KOPT-K1 (cell line): Measurements from ENCODE around the gene RNF6.

Experiments used
- H3K27ac ChIP-seq: fragments of 200-600 bp; sonication (generic); 2 replicates; pipeline ENCODE4 v1.5.1; 2016; ENCODE audit warnings: antibody characterized with exemption, mild to moderate bottlenecking, low read depth, low read length; ENCODE audit not compliant: poor library complexity, severe bottlenecking
- H3K36me3 ChIP-seq: fragments of 200-600 bp; sonication (generic); 2 replicates; pipeline ENCODE4 v1.5.1; 2017; ENCODE audit warnings: antibody characterized with exemption, mild to moderate bottlenecking, low read length, moderate library complexity; ENCODE audit not compliant: insufficient read depth
- H3K9me3 ChIP-seq: fragments of 200-600 bp; sonication (generic); 2 replicates; pipeline ENCODE4 v1.5.1; 2017; ENCODE audit warnings: antibody characterized with exemption, low read length, mild to moderate bottlenecking; ENCODE audit not compliant: insufficient read depth, poor library complexity, severe bottlenecking

RNF6 gene

GRCh38 chr13:26246154-26246553 lies 24.0 kb upstream of the RNF6 start:
- peaks cover 11% of the 10 kb centered on the region for H3K9me3 ChIP-seq
- H3K27ac ChIP-seq: no peak overlapping the region
- no peaks in the 10 kb centered on the region for H3K36me3 ChIP-seq

DNA sequence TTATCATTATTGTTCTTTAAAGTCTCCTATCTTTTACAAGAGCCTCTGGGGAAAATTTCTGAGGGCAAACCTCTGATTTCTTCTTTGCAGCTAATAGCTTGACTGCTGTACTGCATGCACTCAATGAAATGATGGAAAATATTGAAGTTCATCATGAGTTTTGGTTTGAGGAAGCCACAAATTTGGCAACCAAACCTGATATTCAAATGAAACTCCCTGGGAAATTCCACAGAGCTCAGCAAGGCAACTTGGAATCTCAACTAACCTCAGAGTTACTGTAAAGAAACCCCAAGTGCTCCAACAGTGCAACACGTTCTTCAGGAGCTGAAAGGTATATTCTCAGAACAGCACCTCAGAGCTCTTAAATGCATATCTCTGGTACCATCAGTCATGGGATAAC lies 14.2 kb upstream of the RNF6 start:
- Histone ChIP-seq H3K36me3 (no peaks in the 10 kb centered on the region), H3K27ac (no peak overlapping the region), H3K9me3 (no peaks in the 10 kb centered on the region)

DNA sequence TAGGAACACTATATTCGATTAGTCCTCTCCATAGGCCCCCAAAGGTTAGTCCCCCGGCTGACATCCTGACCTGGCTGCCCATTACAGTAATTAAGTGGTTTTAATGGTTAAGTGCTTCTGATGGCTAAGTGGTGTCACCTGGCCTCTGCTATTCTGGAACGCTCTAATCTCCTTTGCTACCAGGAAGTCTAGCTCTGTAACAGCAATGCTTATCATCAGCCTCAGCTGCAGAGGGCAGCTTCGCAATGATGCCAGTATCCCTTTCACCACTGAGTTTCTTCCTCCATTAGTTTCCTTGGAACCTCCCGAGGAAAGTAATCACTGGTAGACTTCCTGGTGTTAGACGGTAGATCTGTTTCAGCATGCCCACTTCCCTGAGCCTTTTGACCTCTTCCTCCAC lies 8.6 kb upstream of the RNF6 start:
- Histone ChIP-seq H3K9me3 (no peaks in the 10 kb centered on the region), H3K36me3 (no peaks in the 10 kb centered on the region), H3K27ac (no peak overlapping the region)

DNA sequence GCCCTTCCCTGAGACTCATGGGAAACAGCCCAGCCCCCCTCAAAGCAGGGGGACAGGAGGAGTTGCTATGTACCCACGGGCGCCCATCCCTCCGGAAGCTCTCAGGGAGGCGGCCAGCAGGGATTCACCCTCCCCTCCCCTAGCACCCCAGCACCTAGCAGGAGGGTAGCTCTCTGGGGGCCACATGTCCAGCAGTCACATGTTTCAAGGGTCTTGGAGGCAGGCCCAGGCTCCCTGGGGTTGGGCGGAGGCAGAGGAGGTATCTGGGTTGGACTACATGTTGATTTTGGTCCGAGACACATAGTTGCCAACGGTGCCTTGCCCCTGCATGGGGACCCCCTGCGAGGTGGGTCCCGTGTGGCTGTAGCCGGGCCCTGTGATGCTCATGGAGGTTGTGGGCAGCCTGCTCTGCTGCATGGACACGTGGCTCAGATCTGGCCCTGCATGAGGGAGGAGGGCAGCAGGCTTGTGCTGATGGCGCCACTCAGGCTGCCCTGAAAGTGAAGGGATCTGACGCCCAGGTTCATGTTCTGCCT lies 7.0 kb upstream of the RNF6 start:
- Histone ChIP-seq H3K36me3 (no peaks in the 10 kb centered on the region), H3K27ac (no peak overlapping the region), H3K9me3 (no peaks in the 10 kb centered on the region)

GRCh38 chr13:26228096-26228495 lies 6.0 kb upstream of the RNF6 start:
- Histone ChIP-seq H3K27ac (no peak overlapping the region), H3K9me3 (no peaks in the 10 kb centered on the region), H3K36me3 (no peaks in the 10 kb centered on the region)

GRCh38 chr13:26227166-26227971 lies 5.3 kb upstream of the RNF6 start:
- H3K9me3 ChIP-seq: no peaks in the 10 kb centered on the region
- H3K36me3 ChIP-seq: no peaks in the 10 kb centered on the region
- no peak overlapping the region for H3K27ac ChIP-seq

- Histone ChIP-seq H3K27ac (no peak overlapping the region), H3K36me3 (no peaks in the 10 kb centered on the region), H3K9me3 (no peaks in the 10 kb centered on the region)
Observed at GRCh38 chr13:26225896-26226617, 3.9 kb upstream of the RNF6 start.

GRCh38 chr13:26222520-26223046 lies 469 bp upstream of the RNF6 start:
- Histone ChIP-seq H3K27ac (peak overlapping the region; percentile 98), H3K9me3 (no peaks in the 10 kb centered on the region), H3K36me3 (peaks cover 32% of the 10 kb centered on the region)

DNA sequence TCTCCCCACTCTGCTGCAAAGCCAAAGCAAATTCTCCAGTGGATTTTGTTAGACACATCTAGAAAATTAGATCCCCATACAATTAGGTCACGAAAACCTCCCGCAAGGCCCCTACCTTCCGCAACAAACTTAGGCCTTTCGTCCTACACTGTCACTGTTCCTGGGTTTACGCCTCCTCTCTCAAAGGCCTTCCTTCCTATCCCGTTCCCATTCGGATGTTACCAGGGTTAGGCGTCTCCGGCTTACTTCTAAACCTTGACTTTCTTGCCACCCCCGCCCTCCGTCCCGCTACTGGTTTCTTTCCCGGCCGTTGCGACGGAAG lies 754 bp downstream of the RNF6 start:
- no peaks in the 10 kb centered on the region for H3K9me3 ChIP-seq
- H3K36me3 ChIP-seq: peaks cover 44% of the 10 kb centered on the region
- peak overlapping the region; percentile 98 for H3K27ac ChIP-seq

DNA sequence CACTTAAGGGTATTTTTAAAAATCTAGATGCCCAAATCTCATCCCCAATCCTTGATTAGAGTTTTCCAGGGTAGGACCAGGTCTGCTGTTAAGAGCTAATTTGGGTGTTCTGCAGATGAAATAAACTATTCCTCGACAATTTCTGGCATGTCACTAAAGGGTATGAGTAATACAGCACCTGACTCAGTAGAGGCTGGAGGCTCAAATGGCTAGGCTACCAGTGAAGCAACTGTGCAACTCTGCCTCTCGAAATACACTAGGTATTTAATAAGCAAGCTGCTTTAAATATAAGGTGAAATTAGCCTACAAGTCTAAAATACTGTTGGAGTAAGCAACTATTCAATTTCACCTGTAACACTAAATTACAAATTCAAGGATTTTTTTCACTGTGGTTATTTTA lies 1.5 kb downstream of the RNF6 start:
- Histone ChIP-seq H3K9me3 (no peaks in the 10 kb centered on the region), H3K36me3 (peaks cover 52% of the 10 kb centered on the region), H3K27ac (peak overlapping the region; percentile 98)

DNA sequence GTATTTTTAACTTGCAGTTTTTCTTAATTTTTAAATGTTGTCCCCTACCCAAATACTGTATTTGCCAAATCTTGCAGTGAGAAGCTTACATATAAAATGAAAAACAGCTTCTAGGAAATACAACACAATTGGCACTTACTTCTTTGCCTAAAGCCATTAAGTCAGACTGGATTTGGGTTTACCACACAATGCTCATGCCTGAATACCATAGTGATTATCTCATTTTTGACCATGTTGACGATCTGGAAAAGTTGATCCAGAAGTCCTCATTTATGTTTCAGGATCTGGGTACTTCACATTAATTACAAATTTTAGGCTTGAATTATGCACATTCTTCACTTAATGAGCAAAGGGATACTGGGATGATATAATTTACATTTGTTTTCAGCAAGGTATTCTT lies 2.4 kb downstream of the RNF6 start:
- peaks cover 61% of the 10 kb centered on the region for H3K36me3 ChIP-seq
- H3K27ac ChIP-seq: no peak overlapping the region

DNA sequence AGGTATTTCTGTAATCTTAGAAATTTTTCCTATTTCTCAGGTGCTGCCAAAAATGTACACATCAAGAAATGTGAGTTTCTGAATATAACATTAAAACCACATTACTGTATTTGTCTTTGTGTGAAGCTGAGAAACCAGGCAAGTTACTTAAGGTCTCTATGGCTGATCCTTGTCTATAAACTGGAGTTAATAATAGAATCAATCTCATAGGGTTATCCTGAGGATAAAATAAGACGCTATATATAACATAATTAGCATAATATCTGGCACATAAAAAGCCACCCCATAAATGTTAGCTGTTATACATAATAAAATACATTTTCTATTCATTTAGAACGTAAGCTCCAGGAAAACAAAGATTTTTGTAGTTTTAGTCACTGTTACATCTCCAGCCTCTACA lies 6.1 kb downstream of the RNF6 start:
- Histone ChIP-seq H3K36me3 (peaks cover 97% of the 10 kb centered on the region), H3K27ac (no peak overlapping the region)

More for the DNA sequence above, 2.4 kb downstream of the RNF6 start:
- H3K9me3 ChIP-seq: no peaks in the 10 kb centered on the region

DNA sequence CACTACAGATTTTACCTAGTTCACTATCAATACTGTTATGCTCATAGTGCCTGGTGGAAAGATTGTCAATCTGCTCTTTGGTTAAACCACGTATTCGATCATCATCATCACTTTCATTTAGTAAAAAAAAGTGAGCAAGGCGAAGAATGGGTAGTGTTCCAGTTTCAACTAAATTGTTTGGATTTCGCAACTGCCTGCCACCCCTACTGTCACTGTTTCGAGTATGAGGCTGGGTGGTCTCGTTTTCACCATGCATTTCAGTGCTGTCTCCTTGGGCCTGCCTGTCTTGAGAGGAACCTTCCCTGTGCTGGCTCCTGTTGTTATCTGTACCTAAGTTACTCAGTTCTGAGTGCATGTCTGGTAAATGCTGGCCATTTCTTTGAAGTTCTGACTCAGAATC lies 8.1 kb downstream of the RNF6 start:
- Histone ChIP-seq H3K27ac (no peak overlapping the region), H3K9me3 (no peaks in the 10 kb centered on the region), H3K36me3 (peaks cover 100% of the 10 kb centered on the region)

More for the DNA sequence above, 6.1 kb downstream of the RNF6 start:
- H3K9me3 ChIP-seq: no peaks in the 10 kb centered on the region

DNA sequence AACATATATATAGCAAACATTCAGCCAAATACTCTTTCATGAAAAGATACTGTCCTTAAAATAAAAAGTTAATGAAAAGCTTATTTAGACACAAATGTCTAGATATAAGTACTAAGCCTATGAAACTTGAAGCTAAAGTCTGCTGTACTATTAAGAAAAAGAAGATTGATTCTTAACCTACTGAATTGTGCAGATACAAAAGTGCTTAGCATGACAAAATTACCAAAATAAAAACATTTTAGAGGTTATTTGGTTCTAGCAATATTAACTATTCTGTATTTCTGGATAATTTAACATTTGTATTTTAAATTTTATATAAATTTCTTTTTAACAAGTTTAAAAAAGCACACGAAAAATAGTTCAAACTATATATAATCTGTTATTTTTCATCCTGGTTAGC lies 8.8 kb downstream of the RNF6 start:
- Histone ChIP-seq H3K36me3 (peaks cover 100% of the 10 kb centered on the region), H3K27ac (no peak overlapping the region), H3K9me3 (no peaks in the 10 kb centered on the region)

- Histone ChIP-seq H3K9me3 (no peaks in the 10 kb centered on the region), H3K36me3 (peaks cover 73% of the 10 kb centered on the region), H3K27ac (no peak overlapping the region)
Observed at GRCh38 chr13:26208287-26208686, 13.8 kb downstream of the RNF6 start.
